Non-pigmented ciliary epithelial cell (primary cell): Measurements from ENCODE around the gene LIMS2.

Experiments
- DNase-seq: peaks from one replicate; pipeline ENCODE4 v3.0.0-alpha.2; 2010; ENCODE audit warnings: low read depth

The LIMS2 gene

GRCh38 chr2:127605691-127606263, 69.6 kb downstream of the LIMS2 start:
- no peak for DNase-seq

DNA sequence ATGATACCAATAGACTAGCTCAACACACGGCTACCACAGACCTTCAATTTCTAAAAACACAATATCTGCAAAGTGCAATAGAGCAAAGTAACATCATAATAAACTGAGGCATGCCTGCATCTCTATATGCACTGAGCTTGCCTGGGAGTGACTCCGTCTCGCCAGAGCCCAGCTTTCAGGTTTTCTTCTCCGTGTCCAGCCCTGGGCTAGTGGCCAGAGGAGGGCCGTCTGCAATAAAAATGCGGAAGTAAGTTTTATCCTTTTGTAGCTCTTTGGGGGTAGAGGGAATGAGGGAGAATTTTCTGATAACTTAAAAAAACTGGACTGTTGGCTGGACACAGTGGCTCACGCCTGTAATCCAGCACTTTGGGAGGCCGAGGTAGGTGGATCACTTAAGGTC, 70.3 kb downstream of the LIMS2 start:
- DNase-seq, result no peak

- DNase-seq, result no peak
Measured at GRCh38 chr2:127599211-127599610, 76.1 kb downstream of the LIMS2 start.

GRCh38 chr2:127598711-127599110, 76.6 kb downstream of the LIMS2 start:
- DNase-seq, result no peak

GRCh38 chr2:127597984-127598380, 77.3 kb downstream of the LIMS2 start:
- no peak for DNase-seq

DNA sequence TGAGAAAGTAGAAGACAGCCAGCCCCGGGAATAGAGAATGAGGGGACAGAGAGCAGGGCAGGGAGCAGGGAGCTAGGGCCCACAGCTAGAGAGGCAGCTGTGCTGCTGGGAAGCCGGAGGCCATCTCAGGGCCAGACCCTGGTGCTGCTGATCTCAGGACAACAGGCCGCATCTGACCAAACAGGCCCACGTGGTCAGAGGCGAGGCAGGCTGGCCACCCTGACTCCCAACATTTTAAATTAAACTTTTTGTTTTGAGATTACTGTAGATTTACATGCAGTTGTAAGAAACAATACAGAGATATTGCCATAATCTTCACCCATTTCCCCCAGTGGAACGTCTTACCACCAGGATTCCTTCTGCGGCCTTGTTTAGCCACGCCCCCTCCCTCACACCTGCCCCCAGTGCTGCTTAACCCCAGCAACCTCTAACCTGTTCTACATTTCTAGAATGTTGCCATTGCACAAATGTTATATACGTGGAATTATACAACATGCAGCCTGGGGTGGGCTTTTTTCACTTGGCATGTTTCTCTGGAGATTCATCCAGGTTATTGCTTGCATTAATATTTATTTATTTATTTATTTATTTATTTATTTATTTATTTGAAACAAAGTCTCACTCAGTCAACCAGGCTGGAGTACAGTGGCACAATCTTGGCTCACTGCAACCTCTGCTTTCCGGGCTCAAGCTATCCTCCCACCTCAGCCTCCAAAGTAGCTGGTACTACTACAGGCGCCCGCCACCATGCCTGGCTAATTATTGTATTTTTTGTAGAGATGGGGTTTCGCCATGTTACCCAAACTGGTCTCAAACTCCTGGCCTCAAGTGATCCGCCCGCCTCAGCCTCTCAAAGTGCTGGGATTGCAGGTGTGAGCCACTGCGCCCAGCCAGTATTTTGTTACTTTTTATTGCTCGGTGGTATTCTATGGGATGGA, 78.0 kb downstream of the LIMS2 start:
- no peak for DNase-seq

GRCh38 chr2:127596311-127597045, 78.9 kb downstream of the LIMS2 start:
- DNase-seq, result no peak

DNA sequence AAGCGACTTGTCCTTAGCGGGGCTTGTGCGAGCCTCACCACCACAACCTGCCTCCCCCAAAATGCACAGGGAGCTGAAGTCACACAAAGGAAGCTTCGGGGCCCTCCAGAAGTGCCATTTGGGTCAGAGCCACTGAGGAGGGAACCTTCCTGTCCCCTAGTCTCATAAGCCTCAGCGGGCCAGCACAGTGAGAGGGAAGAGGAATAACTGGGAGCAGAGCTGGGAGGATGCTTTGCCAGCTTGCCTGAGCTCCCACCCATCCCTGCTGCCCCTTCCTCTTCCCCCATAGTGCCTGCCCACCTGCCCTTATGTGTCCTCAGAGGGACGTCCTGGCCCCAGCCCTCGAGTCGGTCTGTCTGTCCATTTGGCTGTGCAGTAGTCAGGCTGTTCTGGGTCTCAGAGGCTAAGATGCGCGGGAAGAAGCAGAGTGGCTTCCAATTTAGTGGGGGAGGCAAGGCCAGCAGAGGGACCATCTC, 81.2 kb downstream of the LIMS2 start:
- DNase-seq, result no peak

GRCh38 chr2:127593228-127594115, 81.9 kb downstream of the LIMS2 start:
- DNase-seq, result no peak

- no peak for DNase-seq
Measured at GRCh38 chr2:127592761-127593227, 82.5 kb downstream of the LIMS2 start.

DNA sequence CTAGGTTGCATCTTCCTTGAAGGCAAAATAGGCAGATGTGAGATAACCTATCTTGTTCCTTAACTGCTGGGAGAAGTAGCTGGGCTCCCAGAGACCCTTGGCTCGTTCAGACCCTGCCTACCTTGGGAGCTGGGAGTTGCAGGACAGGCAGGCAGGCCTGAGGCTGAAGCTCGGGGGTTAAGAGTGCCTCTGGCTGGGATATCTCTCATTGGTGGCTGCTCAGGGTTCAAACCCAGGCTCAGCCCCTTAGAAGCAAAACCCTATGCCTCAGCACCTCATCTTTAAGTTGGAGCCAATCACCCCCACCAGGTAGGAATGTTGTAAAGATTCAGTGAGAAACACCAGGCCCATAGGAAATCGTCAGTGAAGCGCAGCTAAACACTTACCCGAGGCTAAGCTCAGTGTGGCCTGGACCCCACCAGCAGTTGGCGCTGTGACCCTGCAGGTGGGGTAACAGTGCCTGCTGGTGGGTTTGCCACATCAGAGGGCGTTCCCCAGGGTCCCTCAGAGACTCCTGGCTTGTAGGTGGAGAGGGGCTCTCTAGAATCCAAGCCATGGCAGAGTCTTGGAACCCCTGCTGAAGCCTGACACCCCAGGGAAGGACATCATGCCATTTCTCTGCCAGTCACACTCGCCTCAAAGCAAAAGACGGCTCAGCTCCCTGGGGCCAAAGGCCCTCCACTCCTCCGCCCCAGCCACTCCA, 84.0 kb downstream of the LIMS2 start:
- DNase-seq, result peak; percentile 27

DNA sequence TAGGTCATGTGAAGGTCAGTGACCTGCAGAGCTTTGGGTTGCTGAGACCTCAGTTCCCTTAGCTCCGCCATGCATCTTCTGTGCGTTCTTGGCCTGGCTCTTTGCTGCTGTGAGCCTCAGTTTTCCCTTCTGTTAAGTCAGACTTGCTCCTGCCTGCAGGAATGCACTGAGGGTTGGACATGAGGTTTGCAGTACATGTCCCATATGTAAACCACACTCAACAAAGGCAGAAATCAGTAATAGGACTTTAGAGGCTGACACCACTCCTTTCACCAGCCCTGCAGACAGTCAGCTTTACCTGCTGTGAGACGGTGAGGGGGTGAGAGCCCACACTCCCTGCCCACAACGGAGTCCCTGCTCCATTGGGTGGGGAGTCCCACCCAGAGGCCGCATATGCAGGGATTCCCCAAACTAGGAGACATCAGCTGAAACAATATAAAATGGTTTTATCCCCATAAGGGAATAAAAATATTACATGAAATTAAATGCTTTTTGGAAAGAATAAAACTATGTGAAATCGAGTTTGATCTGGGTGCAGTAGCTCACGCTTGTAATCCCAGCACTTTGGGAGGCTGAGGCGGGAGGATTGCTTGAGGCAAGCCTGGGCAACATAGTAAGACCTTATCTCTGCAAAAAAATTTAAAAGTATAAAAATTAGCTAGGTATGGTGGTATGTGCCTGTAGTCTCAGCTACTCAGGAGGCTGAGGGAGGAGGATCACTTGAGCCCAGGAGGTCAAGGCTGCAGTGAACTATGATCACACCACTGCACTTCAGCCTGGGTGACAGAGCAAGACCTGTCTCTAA, 84.7 kb downstream of the LIMS2 start:
- DNase-seq, result no peak

- no peak for DNase-seq
Measured at GRCh38 chr2:127589841-127590240, 85.5 kb downstream of the LIMS2 start.

GRCh38 chr2:127589358-127589757, 86.0 kb downstream of the LIMS2 start:
- no peak for DNase-seq
